ENCODE results near the gene TEX29.

The TEX29 gene

GRCh38 chr13:111323549-111323948 lies 3.1 kb downstream of the TEX29 start:
- DNase-seq, result no peak

DNA sequence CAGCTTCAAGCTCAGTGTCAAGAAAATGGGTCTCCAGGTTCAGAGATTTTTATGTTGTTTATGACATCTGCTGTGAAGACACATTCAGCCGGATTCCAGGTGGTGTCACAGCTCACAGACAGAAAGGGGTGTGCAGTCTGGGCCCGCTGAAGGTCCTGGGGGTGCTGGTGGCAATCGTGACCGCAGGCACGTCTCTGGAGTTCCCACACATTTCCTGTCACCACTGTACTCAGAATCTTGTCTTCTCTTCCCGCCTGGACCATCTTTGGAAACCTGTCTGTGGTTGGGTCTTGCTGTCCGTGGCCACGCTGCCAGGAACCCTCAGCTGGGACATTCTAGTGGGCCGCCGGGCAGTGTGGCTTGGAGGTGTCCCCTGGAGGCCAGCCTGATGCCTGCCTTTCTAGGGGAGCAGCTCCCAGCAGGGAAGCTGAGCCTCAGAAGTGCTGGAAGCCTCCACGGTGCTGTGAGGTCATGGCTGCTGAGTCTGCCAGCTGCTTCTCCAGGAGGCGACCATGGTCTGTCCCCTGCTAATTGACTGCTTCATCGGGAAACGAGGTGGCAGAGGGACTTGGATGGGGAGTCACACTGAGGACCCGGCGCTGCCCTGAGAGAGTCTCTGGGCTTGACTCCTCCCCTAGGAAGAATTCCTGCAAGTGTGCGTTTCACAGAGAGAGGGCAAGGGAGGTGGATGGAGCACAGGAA lies 3.7 kb downstream of the TEX29 start:
- no peak for DNase-seq

DNA sequence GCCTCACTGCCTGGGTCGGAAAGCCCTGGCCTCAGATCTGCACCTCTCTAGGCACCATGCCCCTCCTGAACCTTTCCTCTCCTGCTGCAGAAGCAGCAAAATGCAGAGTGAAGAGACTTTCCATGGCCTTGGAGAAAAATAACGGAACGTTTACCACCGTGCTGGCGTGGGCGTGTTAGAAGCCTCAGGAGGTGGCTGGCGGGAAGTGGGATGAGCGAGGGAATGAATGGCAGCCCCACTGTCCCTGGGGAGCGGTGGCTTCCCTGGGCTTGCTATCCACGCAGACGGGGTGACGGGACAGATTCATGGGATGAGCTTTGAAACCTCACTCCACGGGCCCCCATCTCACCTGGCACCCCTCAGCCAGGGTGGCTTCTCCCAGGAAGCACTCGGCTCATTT lies 4.3 kb downstream of the TEX29 start:
- no peak for DNase-seq

DNA sequence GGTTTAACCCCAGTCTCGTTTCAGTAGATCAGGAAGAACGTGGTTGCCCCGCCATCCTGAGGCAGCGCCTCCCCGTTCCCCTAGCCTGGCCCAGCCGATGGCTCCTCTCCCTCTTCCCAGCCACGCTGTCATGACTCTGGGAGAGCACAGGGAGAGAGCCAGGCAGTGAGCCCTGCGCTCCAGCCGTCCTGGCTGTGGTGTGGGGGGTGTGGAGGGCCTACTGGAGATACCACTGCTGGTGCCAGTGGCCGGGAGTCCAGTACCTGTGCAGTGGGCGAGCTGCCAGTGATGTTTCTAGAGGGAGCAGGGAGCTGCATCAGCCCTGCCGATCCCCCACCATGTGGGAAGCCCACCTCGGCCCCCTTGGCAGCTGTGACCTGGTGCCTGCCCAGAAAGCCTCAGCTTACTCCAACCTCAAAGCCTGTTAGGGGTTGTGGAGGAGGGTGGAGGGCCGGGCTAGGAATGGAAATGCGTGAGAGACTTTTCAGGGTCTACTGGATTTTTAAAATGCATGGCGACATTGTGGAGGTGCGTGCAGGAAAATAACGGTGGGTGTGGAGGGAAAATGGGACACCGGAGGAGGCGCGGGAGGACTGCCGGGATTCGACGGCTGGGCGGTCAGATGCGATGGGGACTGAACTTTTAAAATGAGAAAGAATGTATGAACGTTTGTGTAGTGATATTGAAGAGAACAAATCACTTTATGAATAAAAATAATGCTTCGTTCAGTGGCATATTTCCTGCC lies 4.9 kb downstream of the TEX29 start:
- no peak for DNase-seq

- DNase-seq, result no peak
Measured at GRCh38 chr13:111325941-111326620, 5.6 kb downstream of the TEX29 start.

DNA sequence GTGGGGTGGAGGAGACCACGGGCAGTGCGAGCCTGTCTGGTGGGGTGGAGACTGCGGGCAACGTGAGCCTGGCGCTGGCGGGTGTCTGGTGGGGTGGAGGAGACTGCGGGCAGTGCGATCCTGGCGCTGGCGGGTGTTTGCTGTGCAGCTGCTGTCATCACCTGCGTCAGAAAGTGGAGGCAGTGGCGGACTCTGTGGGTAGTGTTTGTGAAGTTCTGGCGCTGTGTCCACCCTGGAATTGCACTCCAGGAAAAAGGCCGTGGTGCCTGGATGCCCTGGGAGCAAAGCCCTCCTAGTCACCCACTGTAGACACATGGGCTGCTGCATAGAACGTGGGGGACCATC lies 6.2 kb downstream of the TEX29 start:
- DNase-seq, result no peak

DNA sequence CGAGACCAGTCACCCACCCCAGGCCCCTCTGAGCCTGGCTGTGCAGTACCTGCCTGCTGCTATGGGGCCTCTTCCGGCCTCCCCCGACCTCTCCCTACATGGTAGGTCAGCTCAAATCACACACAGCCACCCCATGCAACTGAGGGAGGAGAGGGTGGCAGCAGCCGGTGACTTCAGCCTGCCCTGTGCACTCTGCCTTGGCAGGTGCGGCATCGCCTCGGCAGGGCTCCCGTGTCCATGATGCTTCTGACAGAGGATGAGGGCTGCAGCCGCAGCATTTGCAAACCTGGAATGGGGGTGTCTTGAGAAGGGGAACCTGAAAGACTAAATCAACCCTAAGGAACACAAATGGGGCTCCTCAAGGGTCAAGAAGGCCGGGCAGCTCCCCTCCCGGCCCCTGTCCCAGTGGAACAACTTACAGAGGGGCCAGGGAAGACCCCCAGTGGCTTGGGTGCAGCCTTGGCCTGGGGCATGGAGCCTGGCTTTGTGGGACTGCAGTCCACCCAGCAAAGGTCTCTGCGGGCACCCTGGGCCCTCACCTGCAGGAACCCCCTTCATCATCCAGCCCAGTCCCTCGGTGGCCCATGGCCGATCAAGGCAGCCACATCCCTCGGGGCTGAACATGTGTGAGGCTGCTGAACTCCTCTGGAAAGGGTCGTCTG lies 6.7 kb downstream of the TEX29 start:
- DNase-seq, result no peak

DNA sequence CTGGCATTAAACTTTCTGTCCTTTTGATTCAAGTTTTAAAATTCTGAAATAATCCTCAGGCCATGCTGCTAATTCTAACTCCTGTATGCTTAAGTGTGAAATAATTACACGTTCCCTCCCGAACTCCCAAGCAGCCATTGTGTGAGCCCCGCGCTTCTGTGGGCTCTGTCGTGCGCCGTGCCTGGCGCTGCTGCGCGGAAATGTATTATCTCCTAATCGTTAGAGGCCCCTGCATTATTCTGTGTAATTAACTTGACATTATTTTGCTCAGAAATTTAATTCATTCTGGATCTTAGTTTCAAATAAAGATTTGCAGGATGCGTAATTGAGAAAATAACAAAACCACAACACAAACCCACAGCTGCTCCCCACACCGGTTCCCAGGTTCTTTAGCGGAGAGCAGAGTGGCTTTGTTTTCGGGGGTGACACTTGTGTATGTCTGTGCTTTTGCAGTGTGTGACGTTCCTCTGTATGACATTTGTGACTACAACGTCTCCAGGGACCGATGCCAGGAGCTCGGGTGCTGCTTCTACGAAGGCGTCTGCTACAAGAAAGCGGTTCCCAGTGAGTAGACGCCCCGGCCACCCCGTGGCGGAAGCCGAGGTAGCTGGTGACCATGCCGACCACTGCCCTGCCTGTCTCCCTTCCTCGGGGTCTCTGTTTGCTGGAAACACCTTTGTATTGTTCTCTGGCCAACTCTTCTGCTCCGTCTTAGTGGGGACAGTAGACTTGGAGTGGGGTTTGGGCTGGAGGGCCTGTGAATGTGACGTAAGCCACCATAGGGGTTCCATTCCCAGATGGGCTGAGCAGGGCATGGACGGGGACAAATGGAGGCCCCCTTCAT lies 7.5 kb downstream of the TEX29 start:
- DNase-seq, result no peak

- DNase-seq, result no peak
Measured at GRCh38 chr13:111328574-111329410, 8.3 kb downstream of the TEX29 start.

- no peak for DNase-seq
Measured at GRCh38 chr13:111329641-111330040, 9.2 kb downstream of the TEX29 start.

DNA sequence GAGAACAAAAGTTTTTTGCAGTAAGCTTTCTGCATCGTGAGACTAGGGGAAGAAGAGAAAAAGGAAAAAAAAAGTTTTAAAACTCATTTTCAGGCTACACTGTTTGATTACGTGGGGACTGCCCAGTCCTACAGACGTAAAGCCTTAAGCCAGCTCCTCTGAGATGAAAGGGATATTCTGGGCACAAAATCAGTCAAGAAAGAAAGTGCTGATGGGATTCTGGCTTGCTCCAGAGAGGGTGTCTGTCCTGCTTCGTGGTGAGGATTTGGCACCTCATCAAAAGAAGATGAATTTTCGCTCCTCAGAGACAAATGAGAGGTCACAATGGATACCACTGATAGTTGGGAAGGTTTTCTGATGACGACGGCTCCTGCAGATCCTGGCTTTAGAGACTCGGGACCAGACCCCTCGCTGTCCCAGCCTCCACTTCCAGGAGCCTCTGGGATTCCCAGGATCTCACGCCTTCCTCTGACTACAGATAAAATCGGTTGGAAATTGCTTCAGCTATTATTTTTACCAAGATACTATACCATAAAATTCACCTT lies 9.7 kb downstream of the TEX29 start:
- no peak for DNase-seq

DNA sequence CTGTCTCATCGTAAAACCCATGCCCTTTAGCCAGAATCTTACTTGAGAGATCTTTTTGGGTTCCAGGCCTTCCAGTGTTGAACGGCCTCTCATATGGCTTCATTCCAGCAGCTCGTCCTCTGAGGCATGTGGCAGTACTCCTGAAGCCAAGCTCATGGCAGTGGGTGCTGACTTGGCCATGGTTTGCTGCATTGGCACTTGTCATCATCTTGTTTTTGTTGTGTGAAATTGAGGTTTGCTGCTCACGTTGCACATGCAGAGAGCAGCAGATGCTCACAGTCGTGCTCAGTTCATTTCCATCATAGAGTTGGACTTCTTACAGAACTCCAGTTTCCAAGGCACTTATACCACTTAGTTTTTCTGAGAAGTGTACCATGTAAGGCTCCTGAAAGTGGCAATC lies 14.9 kb downstream of the TEX29 start:
- DNase-seq, result no peak

DNA sequence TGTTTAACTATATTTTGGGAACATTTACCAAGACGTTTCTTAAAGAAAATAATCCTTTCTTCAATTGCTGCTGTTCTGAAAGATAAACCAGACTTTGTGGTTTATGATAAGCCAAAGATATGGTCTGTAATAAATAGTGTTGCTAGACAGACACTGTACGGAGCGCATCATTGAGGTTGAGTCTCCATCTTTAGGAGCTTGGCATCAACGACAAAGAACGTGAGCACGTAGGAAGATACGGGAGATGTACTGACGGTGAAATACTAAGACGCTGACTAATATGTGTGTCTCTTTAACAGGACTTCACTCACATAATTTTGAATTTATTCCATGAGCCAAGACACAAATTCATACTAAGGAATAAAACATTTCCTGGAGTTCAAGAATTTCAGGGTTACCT lies 16.2 kb downstream of the TEX29 start:
- no peak for DNase-seq

DNA sequence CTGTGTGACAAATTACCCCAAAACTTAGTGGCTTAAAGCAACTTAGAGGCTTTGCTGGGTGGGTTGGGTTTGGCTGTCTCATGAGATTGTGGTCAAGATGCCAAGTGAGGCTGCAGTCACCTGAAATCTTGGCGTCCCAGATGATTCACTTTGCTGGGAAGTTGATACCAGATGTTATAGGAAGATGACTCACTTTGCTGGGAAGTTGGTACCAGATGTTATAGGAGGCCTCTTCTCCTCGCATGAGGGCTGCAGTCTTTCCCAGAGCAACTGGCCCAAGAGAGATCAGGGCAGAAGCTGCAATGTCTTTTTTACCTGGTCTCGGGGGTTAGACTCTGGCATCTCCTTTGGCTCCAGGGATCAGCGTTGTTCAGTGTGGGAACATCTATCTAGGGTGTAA lies 16.8 kb downstream of the TEX29 start:
- no peak for DNase-seq

- no peak for DNase-seq
Measured at GRCh38 chr13:111337741-111338140, 17.3 kb downstream of the TEX29 start.

DNA sequence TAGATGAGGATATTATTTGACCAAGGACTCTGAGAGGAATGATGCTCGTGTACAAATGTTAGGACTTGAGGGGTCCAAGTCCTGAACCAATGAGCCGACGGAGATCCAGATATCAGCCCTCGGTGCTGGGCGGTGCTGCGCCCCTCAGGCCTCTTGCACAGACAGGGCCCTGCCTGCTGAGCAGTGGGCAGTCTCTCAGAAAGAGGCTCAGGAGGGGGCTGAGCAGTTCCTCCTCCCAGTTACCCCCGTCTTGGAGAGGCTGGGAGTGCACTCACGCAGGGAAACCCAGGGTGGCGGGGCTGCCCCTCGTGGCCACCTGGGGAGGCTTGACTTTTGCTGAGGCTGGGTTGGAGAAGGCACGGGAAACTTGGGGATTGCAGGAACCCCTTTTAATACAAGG lies 18.4 kb downstream of the TEX29 start:
- no peak for DNase-seq

GRCh38 chr13:111339366-111340143 lies 19.1 kb downstream of the TEX29 start:
- no peak for DNase-seq

DNA sequence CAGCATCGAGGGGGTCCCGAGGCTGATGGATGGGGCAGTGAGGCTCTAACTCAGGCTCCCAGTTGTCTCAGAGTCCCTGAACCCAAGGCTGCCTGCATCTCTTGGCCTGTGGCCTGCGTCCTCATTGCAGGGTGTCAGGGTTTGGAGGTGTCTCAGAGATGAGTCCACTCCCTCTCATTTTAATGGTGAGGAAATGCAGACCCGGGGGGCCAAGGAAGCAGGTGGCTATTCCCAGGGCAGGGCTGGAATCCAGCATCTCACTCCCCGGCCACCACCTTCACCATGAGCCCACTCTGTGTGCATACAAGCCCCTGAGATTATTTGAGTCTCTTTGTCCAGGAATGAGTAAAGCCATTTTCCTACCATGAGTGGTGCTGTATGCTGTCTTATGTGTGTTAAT lies 21.4 kb downstream of the TEX29 start:
- no peak for DNase-seq

- DNase-seq, result no peak
Measured at GRCh38 chr13:111342721-111343120, 22.3 kb downstream of the TEX29 start.

- no peak for DNase-seq
Measured at GRCh38 chr13:111343186-111343805, 22.9 kb downstream of the TEX29 start.

Data from CD4-positive, alpha-beta T cell treated with Interleukin-15 for 1 hour (primary cell).